Measurements from ENCODE around the gene SESN3. TPM values are rescaled to one million over a fixed set of nuclear protein-coding genes. Genes with fewer than 3 reads are reported as not detected.
"Not testable (repeated sequence)": the region's sequence is repeated elsewhere in the genome, so short reads cannot be mapped to it uniquely, and the experiment has no call there.

Gene SESN3
- total RNA-seq, 1 donor from 2014 or later: 47.3 TPM

DNA sequence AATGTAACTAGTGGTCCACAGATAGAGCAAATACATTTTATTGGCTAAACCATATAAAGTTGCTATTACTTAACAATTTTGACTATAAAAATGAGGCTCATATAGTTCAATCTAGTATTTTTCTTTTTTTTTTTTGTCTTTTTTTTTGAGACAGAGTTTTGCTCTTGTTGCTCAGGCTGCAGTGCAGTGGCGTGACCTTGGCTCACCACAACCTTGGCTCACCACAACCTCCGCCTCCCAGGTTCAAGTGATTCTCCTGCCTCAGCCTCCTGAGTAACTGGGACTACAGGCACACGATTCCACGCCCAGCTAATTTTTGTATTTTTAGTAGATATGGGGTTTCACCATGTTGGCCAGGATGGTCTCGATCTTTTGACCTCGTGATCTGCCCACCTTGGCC lies 3.9 kb downstream of the SESN3 start:
- intact Hi-C loops (cut with micrococcal nuclease): not testable (repeated sequence)

DNA sequence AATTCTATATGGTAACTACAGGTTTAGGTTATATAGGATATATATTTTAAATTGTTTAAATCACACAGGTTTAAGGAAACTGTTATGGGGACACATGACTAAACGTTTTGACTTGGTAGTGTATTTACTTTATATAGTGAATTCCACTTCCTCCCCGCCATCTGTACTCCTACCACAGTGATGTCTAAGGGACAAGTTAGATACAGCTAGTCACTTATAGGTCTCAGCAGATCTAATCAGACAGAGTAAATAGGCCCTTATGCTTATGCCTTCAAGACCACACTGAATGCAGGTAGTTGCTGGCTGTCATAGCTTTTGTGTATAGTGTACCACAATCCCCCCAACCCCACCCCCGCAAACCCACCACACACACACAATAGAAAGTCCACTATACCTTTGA lies 8.2 kb downstream of the SESN3 start:
- intact Hi-C loops (cut with micrococcal nuclease): no loop called here

DNA sequence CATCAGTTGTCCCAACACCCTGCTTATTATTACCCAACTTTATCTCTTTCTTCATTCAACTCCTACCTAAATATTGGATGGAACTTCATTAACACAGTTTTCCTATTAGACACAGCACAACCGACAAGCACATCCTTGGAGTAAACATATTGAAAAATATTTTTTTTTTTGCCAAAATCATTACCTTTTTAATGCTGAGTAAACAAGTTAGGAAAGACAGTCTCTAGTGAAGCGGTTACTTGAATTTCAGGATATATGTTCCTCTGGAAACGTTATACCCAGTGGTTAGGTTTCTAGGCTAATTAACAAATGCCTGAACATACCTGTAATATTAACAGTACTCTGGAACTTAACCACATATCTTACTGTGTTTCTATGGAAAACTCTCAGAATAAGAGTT lies 11.4 kb downstream of the SESN3 start:
- intact Hi-C loops (cut with micrococcal nuclease): no loop called here

DNA sequence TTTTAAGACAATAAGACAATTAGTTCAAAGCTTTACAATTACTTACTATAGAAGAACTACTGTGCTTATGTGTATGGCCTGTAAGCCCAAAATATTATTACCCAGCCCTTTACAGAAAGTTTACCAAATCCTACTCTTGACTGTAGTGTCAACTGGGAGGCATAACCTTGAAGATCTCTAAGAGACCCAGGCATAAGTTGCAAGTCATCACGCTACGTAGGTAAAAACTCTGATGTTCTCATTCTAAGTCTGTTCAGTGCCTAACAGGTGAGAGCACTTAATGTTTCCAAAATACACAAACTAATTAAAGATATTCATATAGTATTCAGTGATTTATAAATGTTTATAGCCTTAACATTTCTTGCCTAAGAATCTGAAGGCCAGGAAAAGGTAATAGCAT lies 12.9 kb downstream of the SESN3 start:
- intact Hi-C loops (cut with micrococcal nuclease): no loop called here

DNA sequence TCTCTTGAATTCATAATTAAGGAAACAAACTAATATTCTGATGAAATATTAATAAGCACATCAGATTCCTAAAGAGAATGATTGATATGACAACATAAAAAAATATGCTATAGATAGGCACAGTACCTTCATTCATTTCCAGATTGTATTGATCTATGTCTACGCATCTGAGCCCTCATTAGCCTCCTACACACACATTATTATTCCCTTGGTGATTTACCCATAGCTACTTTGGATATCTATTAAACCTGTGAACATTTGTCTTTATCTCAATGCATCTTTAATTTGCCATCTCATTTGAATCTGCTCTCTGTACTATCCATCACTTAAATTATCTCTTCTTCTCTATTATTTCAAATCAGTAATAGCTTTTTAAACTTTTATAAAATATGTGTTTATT lies 18.4 kb downstream of the SESN3 start:
- intact Hi-C loops (cut with micrococcal nuclease): no loop called here

DNA sequence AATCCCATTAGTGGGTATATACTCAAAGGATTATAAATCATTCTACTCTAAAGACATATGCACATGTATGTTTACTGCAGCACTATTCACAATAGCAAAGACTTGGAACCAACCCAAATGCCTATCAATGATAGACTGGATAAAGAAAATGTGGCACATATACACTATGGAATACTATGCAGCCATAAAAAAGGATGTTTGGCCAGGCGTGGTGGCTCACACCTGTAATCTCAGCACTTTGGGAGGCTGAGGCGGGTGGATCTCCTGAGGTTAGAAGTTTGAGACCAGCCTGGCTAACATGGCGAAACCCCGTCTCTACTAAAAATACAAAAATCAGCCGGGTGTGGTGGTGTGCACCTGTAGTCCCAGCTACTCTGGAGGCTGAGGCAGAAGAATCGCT lies 21.5 kb downstream of the SESN3 start:
- intact Hi-C loops (cut with micrococcal nuclease): not testable (repeated sequence)

DNA sequence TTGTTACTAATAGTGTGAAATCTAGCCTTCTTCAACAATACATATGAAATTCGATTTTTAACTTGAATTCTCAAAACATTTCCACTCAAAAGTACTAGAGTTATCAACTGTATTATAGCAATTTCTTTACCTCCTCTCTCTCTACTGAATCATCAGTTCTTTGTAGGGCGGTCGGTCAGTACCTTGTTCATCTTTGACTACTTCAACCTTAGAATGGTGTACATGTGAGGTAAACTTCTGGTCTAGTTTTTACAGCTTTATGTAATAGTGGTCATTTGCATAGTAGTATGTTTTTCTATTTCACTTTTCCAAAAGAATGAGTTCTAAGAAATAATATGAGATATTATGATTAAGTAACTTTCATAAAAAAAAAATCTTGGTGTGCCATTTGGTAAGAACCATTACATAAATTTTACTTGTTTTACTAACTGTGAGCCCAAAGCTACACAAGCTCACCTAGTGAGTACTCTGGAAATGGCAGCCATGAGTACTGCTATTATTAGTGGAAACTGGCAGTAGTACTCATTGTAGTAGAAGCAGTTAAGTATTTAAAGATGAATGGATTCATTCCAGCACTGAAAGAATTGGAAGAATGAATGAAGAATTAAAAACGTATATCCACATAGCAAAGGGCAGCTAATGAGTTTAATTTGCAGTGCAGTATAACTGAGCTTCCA lies 30.1 kb downstream of the SESN3 start:
- intact Hi-C loops (cut with micrococcal nuclease): no loop called here

DNA sequence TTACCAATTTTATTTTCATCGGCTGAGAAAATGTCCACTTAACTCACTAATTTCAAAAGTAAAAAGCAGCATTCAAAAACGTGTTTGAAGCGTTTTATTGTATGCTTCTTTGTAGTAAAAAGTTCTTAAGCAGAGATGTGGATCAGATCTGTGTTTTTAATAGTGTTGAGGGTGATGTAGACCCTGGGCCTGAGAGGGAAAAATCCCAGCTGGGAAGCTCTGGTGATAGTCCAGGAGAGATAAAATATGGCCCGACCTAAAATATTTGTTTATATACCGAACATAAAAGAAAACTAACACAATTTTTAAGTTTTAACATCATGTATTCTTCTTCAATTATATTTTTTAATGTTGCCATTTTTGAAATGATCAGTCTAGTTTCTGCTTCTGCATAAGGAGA lies 35.2 kb downstream of the SESN3 start:
- intact Hi-C loops (cut with micrococcal nuclease): no loop called here

DNA sequence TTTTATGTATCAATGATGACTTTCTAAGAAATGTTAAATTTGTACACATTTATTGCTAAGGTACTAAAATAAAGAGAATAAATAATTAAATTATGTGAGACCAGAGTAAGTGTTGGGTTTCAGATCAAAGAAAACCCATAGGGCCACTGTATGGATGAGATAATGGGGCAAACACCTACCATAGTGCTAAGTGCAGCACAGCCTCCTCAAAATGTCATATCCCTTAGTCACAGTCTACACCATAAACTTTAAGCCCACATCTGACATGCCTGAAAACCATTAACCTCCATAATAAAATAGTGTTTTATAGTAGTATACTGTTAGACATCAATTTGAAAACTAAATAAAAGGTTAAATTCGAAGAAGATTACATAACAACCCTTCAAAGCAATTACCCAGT lies 37.5 kb downstream of the SESN3 start:
- intact Hi-C loops (cut with micrococcal nuclease): no loop called here

DNA sequence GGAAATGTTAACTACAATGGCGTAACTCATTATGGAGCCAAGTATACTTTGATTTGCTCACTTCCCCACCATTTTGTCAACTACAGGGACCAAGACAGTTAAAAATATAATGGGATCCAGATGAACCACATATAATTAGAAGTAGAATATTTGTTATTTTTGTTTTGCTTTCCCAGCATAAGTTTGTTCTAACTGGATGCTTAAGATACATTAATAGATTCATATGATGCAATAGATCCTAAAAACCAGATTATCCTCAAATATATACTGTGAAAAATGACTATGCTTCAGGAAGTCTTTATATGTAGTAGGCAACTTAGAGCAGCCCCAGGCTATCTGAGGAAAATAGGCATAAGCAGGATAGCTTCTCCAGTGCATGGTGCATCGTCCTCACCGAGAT lies 38.3 kb downstream of the SESN3 start:
- intact Hi-C loops (cut with micrococcal nuclease): no loop called here

DNA sequence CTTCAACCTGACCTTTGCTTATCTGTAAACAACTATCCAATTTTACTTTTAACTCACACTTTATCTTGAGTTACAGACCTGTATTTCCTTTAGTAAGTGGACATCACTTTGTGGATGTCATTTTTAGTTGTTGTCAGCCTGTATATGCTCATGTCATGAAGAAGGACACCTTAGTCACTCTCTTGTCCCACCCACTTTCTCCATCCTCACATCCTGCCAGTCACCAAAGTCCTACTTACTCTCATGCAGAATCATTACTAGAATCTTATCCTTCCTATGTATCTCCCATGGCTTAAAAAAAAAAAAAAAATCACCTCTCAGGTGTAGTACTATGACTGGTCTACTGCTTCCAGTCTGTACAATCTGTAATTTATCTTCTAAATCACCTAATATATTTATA lies 43.3 kb downstream of the SESN3 start:
- intact Hi-C loops (cut with micrococcal nuclease): no loop called here

DNA sequence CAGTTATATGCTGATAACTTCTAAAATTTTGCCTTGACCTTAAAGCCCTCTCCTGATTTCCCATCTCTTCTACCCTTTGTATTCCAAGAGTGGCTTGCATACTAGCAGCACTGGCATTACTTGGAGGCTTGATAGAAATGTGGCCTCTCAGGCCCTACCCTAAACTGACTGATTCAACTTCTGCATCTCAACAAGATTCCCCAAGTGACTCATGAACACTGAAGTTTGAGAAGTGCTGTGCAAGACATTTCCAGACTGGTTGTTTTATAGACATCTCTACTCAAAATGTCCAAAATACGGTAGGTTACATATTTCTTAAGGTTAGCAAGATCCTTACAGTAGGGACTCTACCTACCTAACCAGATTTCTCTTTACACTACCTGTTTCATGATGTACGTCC lies 48.6 kb downstream of the SESN3 start:
- intact Hi-C loops (cut with micrococcal nuclease): loop anchor here (2.0 kb wide), 2 partner anchors 14 to 46 kb away; no protein-coding TSS in a partner anchor

DNA sequence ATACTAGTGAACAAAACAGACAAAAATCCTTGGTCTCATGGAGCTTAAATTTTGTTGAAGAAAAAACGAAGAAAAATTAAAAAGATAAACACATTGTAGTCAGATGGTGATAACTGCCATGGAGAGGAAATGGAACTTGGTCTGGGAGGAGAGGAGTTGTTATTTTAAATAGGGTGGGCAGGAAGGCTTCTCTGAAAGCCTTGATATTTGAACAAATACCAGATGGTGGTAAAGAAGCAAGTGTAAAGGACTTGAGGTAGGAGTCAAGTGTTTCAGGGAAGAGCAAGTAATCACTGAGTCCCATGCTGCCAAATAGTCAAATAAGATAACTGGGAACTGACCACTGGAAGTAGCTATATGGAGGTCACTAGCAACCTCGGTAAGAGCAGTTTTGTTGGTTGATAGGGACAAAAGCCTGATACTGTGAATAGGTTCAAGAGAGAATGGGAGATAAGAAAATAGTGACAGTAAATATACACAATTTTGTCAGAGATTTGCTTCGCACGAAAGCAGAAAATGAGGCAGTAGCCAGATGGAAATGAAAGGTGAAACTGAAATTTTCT lies 55.1 kb downstream of the SESN3 start:
- intact Hi-C loops (cut with micrococcal nuclease): no loop called here

DNA sequence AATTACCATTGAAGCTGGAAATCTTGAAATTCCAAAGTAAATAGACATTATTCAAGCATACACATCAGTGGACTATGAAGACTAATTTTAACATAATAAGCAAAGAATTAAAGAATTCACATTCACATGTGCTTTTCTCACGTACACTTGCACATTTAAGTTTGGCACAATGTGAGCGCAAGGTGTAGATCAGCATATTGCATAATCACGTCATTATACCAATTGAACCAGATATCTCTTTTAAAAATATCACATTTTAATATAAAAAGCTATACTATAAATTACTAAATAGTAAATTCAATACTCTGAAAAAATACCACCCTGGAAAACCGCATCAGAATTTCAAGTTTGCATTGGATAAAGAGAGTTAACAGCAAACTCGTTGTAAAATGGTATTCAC lies 60.7 kb downstream of the SESN3 start:
- intact Hi-C loops (cut with micrococcal nuclease): no loop called here

DNA sequence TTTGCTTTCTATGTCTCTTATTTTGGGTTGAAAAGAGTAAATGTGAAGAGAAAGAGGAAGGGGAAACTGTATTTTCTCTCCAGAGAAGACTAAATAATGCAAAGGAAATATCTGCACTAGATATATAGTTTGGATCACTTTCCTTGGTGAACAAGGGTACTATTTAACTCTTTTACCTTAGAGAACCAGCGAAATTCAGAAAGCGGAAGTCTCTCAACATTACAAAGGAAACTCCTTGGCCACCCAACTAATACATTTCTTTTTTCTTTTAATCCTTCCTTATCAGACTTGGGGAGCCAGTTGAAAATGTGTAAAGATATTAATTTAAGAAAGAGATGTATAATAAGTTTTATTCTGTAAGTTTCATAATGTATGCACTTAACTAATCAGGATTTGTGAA lies 64.2 kb downstream of the SESN3 start:
- intact Hi-C loops (cut with micrococcal nuclease): no loop called here

DNA sequence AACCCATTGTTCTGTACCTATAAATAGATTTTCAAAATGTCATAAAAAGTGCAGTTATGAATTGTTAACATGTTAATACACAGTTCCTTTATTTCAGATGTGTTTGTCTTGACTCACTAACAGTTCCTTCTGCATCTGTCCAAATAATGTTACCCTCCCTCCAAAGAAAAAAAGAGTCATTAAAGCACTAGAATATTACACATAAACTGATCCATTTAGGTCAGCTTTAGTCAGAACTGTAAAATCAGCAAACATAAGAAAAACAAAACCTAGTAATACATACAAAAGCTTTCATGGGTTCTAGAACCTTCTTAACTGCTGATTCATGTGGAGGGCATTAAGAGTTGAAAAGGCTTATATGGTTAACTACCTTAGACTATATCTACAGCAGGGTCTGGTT lies 65.4 kb downstream of the SESN3 start:
- intact Hi-C loops (cut with micrococcal nuclease): no loop called here

DNA sequence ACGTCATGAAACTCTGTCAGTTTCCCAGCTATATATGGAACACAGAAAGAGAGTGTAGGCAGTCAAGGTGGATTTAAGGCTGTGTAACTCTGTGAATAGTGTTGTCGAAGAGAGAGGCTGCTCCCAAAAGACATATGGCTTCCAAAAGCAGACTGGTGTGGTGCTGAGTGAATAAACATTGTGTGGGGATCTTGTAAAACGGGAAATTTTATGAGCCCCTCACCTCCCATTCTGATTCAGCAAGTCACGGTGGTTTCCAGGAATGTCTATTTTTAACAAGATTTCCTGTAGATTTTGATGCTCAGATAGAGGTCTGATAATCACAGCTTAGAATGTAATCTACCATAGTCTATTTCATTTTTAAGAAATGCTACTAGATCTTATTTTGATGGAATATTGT lies 67.9 kb downstream of the SESN3 start:
- intact Hi-C loops (cut with micrococcal nuclease): no loop called here

DNA sequence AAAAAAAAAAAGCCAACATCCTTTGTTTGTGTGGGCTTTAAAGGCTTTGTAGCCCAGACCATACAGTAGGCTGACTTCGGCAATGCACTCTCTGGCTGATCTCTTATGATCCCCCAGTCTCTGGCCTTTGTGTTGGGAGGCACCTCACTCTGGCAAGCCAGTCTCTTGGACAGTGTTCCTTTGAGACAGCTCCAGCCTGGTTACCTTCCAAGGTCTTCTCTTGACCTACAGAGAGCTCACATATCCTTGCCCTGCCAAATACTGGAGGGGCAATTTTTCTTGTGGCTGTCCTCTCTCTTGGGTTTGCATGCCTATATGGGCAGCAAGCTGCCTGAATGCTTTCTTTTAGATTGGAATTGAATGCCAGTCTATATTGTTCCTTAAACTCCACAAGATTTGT lies 69.8 kb downstream of the SESN3 start:
- intact Hi-C loops (cut with micrococcal nuclease): no loop called here

DNA sequence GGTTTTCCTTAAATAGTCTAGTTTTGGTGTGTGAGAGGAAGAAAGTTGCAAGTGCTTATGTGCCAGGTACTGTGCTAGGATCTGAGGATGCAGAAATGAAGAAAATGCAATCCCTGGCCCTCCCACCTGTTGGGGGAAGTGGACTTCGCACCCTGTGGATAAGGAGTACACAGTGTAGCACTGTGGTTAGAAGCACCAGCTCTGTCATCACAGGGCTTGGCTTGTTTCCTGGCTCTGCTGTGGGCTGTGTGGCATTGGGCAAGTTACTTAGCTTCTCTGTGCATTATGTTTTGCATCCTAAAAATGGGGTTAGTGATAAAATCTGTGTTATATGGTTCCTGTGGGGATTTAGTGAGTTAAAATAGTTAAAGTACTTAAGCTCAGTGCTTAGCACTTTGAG lies 73.2 kb downstream of the SESN3 start:
- intact Hi-C loops (cut with micrococcal nuclease): loop anchor here (10.0 kb wide), 1 partner anchor 767 kb away; the partner anchor contains the start of gene MTMR2

DNA sequence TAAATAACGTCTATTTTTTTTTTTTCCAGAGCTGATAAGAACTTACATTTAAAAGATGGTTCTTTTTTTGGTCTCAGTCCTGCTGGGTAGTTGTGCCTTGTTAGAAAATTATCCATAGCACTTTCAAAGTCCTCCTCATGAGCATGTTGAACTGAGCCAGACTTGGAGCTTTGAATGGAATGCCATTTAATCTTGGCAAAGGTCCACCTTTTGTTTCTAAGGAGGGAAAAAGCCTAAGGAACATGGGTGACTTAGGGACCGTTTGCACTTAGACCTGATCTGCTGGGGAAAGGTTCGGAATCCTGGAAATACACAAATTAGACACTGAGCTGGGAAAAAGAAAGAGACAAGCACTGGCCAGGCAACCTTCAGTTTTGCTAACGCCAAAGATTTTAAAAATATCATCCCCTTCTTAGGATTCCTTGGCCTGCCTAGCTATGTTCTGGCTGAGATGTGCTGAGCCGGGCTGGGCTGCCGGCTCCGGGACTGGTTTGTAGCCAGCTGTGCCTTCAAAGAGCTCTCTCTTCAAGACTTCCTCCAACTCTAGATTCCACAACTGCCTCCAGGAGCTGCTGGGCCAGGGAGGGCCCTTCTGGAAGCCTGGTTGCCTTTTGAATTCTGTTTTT lies 74.0 kb downstream of the SESN3 start:
- intact Hi-C loops (cut with micrococcal nuclease): loop anchor here (10.0 kb wide), 1 partner anchor 768 kb away; the partner anchor contains the start of gene MTMR2

DNA sequence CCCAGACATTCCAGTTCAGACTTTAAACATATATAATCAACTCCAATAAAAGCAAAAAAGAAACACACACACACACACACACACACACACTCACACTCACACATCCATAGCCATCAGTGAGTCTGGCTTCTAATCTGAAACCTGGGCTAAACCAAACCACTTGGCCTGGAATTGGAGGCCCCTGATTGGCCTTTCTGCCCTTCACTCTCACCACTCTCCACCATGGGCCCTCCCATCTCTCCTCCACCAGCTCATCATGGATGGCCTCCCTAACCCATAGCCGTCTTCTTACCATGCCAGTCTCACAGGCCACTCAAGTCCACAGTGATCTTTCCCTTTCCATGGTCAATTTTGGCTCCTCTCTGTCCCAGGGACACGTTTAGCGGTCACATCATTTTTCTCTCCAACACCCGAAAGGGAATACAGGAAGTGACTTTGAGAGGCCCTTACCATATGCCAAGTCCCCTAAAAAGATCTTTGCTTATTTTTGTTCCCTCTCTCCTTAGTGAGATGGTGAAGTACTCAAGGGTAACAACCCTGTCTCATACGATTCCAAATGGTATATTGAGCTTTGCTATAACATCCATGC lies 74.8 kb downstream of the SESN3 start:
- intact Hi-C loops (cut with micrococcal nuclease): loop anchor here (10.0 kb wide), 1 partner anchor 769 kb away; the partner anchor contains the start of gene MTMR2

DNA sequence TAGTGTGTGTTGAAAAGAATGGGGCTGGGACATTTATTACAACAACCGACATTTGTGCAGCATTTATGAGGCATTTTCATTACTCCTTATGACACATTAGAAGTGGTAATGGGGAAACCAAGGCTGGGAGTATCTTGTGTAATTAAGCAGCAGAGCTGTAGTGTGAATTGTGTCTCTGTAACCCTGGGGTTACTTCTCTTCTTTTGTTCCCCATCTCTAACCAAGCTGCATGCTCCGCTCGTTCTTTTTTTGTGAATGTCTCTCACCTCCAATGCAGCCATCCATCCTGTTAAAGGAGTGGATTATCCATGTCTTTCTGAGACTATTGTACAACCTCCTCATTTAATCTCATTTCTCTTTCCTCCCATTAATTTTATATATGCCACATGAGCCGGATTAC lies 75.6 kb downstream of the SESN3 start:
- intact Hi-C loops (cut with micrococcal nuclease): loop anchor here (10.0 kb wide), 1 partner anchor 769 kb away; the partner anchor contains the start of gene MTMR2
